ENCODE measurements around the gene PDE6A. TPM values are rescaled to one million over a fixed set of nuclear protein-coding genes. Genes with fewer than 3 reads are reported as not detected.

The PDE6A gene
- total RNA-seq, 2 donors from 2014 or later, result not detected

GRCh38 chr5:149901511-149901910, 43.1 kb downstream of the PDE6A start:
- WGBS, 2 donors, result 74 to 81% methylated on average over 2 of the region's 2 CpGs
- H3K36me3 ChIP-seq (replicated peaks in 1 of 2; ENCODE audit: insufficient read depth in 1 of 2, low read depth in 2 of 2), result no peaks in the 10 kb centered on the region
- H3K9me3 ChIP-seq, result no peaks in the 10 kb centered on the region
- no peak for ATAC-seq
- no peak for TF ChIP-seq CTCF (IDR thresholded peaks at IDR 0.05)
- TF ChIP-seq POLR2A (IDR thresholded peaks at IDR 0.05), result no peak
- H3K27ac ChIP-seq, result no peak overlapping the region
- H3K4me1 ChIP-seq, result no peaks in the 10 kb centered on the region
- intact Hi-C loops (cut with DNase I), result no loop called here
- DNase-seq, result no peak
- no peak overlapping the region for H3K4me3 ChIP-seq
- no peaks in the 10 kb centered on the region for H3K27me3 ChIP-seq

- DNase-seq, result no peak
- no peak for ATAC-seq
- Histone ChIP-seq H3K36me3 (replicated peaks in 1 of 2; ENCODE audit: insufficient read depth in 1 of 2, low read depth in 2 of 2) (no peaks in the 10 kb centered on the region), H3K4me1 (no peaks in the 10 kb centered on the region), H3K27ac (no peak overlapping the region), H3K9me3 (no peaks in the 10 kb centered on the region), H3K27me3 (no peaks in the 10 kb centered on the region), H3K4me3 (no peak overlapping the region)
- TF ChIP-seq POLR2A (IDR thresholded peaks at IDR 0.05) (no peak), CTCF (IDR thresholded peaks at IDR 0.05) (no peak)
- intact Hi-C loops (cut with DNase I), result no loop called here
- 46 to 54% methylated on average over 2 of the region's 2 CpGs for WGBS, 2 donors
These were observed 44.2 kb downstream of the PDE6A start for GRCh38 chr5:149900390-149900789.

- 97 to 100% methylated on average over 1 of the region's 1 CpG for WGBS, 2 donors
- H3K9me3 ChIP-seq, result no peaks in the 10 kb centered on the region
- intact Hi-C loops (cut with DNase I), result no loop called here
- H3K27me3 ChIP-seq, result no peaks in the 10 kb centered on the region
- ATAC-seq, result no peak
- H3K36me3 ChIP-seq (replicated peaks in 1 of 2; ENCODE audit: insufficient read depth in 1 of 2, low read depth in 2 of 2), result no peaks in the 10 kb centered on the region
- no peak for DNase-seq
- H3K4me1 ChIP-seq, result no peaks in the 10 kb centered on the region
- H3K27ac ChIP-seq, result no peak overlapping the region
- H3K4me3 ChIP-seq, result no peak overlapping the region
- TF ChIP-seq POLR2A (IDR thresholded peaks at IDR 0.05), result no peak
- no peak for TF ChIP-seq CTCF (IDR thresholded peaks at IDR 0.05)
These were observed 45.8 kb downstream of the PDE6A start for GRCh38 chr5:149898811-149899210.

- ATAC-seq, result no peak
These were observed 48.9 kb downstream of the PDE6A start for GRCh38 chr5:149895416-149896345.

More at GRCh38 chr5:149895416-149896345, 48.9 kb downstream of the PDE6A start:
- Histone ChIP-seq H3K27me3 (no peaks in the 10 kb centered on the region), H3K9me3 (no peaks in the 10 kb centered on the region), H3K36me3 (replicated peaks in 1 of 2; ENCODE audit: insufficient read depth in 1 of 2, low read depth in 2 of 2) (no peaks in the 10 kb centered on the region), H3K4me3 (no peak overlapping the region), H3K27ac (no peak overlapping the region), H3K4me1 (no peaks in the 10 kb centered on the region)
- no peak for DNase-seq
- WGBS, 2 donors, result 58 to 64% methylated on average over 7 of the region's 7 CpGs
- TF ChIP-seq POLR2A (IDR thresholded peaks at IDR 0.05), result no peak
- TF ChIP-seq CTCF (IDR thresholded peaks at IDR 0.05), result no peak
- intact Hi-C loops (cut with DNase I), result no loop called here
